Astrocyte (in vitro differentiated cells and primary cell): ENCODE measurements around the gene MKLN1. TPM values are rescaled to one million over a fixed set of nuclear protein-coding genes. Genes with fewer than 3 reads are reported as not detected.

Experiments used
- DNase-seq: peaks from one replicate; pipeline ENCODE4 v3.0.0-alpha.2; 2010; ENCODE audit warnings: low read depth
- FAIRE-seq: peaks from 2 replicates; lab custom pipeline; 2011; peaks lifted over from hg19 to GRCh38; lab: Jason Lieb, UNC
- H2AFZ ChIP-seq: 2 replicates; pipeline ENCODE4 v1.6.0; 2012; ENCODE audit warnings: low read depth, low read length, inconsistent platforms
- H3K27ac ChIP-seq: 2 replicates; pipeline ENCODE4 v1.5.1; 2011; ENCODE audit warnings: low read depth, low read length, inconsistent platforms
- H3K27me3 ChIP-seq: 2 replicates; pipeline ENCODE4 v1.6.0; 2011; ENCODE audit warnings: low read length, inconsistent platforms; ENCODE audit not compliant: insufficient read depth
- H3K36me3 ChIP-seq: 2 replicates; pipeline ENCODE4 v1.5.1; 2011; ENCODE audit warnings: low read length, inconsistent platforms; ENCODE audit not compliant: insufficient read depth
- H3K4me1 ChIP-seq: 2 replicates; pipeline ENCODE4 v1.5.1; 2011; ENCODE audit warnings: low read length, inconsistent platforms; ENCODE audit not compliant: insufficient read depth
- H3K4me2 ChIP-seq: 2 replicates; pipeline ENCODE4 v1.6.0; 2012; ENCODE audit warnings: low read length, inconsistent platforms
- H3K4me3 ChIP-seq: 2 replicates; pipeline ENCODE4 v1.5.1; 2011; ENCODE audit warnings: low read depth, mild to moderate bottlenecking, low read length, inconsistent platforms; ENCODE audit not compliant: insufficient read depth
- H3K79me2 ChIP-seq: 2 replicates; pipeline ENCODE4 v1.6.0; 2012; ENCODE audit warnings: mild to moderate bottlenecking, low read length, inconsistent platforms; ENCODE audit not compliant: insufficient read depth
- H3K9ac ChIP-seq: 2 replicates; pipeline ENCODE4 v1.6.0; 2012; ENCODE audit warnings: mild to moderate bottlenecking, low read length, inconsistent platforms
- H3K9me3 ChIP-seq: 2 replicates; pipeline ENCODE4 v1.5.1; 2012; ENCODE audit warnings: low read depth, mild to moderate bottlenecking, low read length, inconsistent platforms; ENCODE audit not compliant: insufficient read depth
- H4K20me1 ChIP-seq: 2 replicates; pipeline ENCODE4 v1.6.0; 2012; ENCODE audit warnings: low read length, inconsistent platforms; ENCODE audit not compliant: insufficient read depth
- H3K27ac Mint-ChIP-seq: one replicate; pipeline ENCODE4 v1.8.0; 2021; ENCODE audit warnings: mild to moderate bottlenecking, mixed read lengths; ENCODE audit not compliant: unreplicated experiment
- H3K27me3 Mint-ChIP-seq: one replicate; pipeline ENCODE4 v1.8.0; 2021; ENCODE audit warnings: low read depth, mixed read lengths; ENCODE audit not compliant: unreplicated experiment
- H3K36me3 Mint-ChIP-seq: one replicate; pipeline ENCODE4 v1.8.0; 2021; ENCODE audit warnings: low read depth, mixed read lengths; ENCODE audit not compliant: unreplicated experiment
- H3K4me1 Mint-ChIP-seq: one replicate; pipeline ENCODE4 v1.8.0; 2021; ENCODE audit warnings: low read depth, mixed read lengths; ENCODE audit not compliant: unreplicated experiment
- H3K4me3 Mint-ChIP-seq: one replicate; pipeline ENCODE4 v1.8.0; 2021; ENCODE audit warnings: mild to moderate bottlenecking, moderate library complexity, mixed read lengths; ENCODE audit not compliant: unreplicated experiment
- H3K9me3 Mint-ChIP-seq: one replicate; pipeline ENCODE4 v1.8.0; 2021; ENCODE audit warnings: mild to moderate bottlenecking, mixed read lengths; ENCODE audit not compliant: unreplicated experiment
- EZH2 ChIP-seq: IDR thresholded peaks from 2 replicates; pipeline ENCODE4 v1.6.1; 2012; ENCODE audit warnings: mild to moderate bottlenecking, low read length, inconsistent platforms; ENCODE audit not compliant: insufficient read depth
- total RNA-seq: library from RNA; stranded (reverse); gene quantifications from 2 replicates; pipeline ENCODE4 v1.2.1, GENCODE V29; 2021
- TF ChIP-seq, protein P1 (sequence below): IDR thresholded peaks from 2 replicates; pipeline ENCODE4 v1.5.1; 2011; ENCODE audit warnings: low read depth, mild to moderate bottlenecking, inconsistent platforms, low read length, moderate library complexity; ENCODE audit not compliant: insufficient read depth

Gene MKLN1
- total RNA-seq, 1 donor from 2014 or later = 48.0 TPM

DNA sequence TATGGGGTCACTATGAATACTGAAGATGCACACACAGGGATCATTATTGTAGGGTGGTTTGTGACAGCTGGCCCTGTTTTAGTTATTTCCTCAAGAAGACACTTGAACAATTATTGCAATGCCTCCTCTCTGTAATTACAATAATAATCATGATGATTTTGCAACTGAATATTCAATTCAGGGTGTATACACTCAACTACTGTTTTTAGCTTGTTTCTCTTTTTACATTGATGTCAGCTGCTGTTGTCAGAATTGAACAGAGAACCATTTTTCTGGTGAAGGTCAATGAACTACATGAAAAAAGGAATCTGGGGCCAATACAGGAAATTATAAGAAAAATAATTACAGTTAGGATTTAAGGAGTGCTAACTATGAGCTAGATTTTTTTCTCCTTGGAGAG, 28.6 kb upstream of the MKLN1 start:
- H3K27me3 Mint-ChIP-seq = no peaks in the 10 kb centered on the region
- Histone ChIP-seq H3K4me1 (no peaks in the 10 kb centered on the region), H3K79me2 (no peaks in the 10 kb centered on the region), H3K27me3 (no peaks in the 10 kb centered on the region), H2AFZ (no peak overlapping the region), H3K36me3 (no peaks in the 10 kb centered on the region), H3K9ac (no peak overlapping the region), H4K20me1 (no peaks in the 10 kb centered on the region), H3K27ac (no peak overlapping the region), H3K4me3 (no peak overlapping the region), H3K4me2 (no peak overlapping the region), H3K9me3 (no peaks in the 10 kb centered on the region)
- no peaks in the 10 kb centered on the region for H3K9me3 Mint-ChIP-seq
- DNase-seq = no peak
- TF ChIP-seq, protein P1, sequence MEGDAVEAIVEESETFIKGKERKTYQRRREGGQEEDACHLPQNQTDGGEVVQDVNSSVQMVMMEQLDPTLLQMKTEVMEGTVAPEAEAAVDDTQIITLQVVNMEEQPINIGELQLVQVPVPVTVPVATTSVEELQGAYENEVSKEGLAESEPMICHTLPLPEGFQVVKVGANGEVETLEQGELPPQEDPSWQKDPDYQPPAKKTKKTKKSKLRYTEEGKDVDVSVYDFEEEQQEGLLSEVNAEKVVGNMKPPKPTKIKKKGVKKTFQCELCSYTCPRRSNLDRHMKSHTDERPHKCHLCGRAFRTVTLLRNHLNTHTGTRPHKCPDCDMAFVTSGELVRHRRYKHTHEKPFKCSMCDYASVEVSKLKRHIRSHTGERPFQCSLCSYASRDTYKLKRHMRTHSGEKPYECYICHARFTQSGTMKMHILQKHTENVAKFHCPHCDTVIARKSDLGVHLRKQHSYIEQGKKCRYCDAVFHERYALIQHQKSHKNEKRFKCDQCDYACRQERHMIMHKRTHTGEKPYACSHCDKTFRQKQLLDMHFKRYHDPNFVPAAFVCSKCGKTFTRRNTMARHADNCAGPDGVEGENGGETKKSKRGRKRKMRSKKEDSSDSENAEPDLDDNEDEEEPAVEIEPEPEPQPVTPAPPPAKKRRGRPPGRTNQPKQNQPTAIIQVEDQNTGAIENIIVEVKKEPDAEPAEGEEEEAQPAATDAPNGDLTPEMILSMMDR = no peak
- TF ChIP-seq EZH2 = no peak
- peaks cover 15% of the 10 kb centered on the region for H3K4me1 Mint-ChIP-seq
- no peak for FAIRE-seq
- no peak overlapping the region for H3K4me3 Mint-ChIP-seq
- no peaks in the 10 kb centered on the region for H3K36me3 Mint-ChIP-seq
- H3K27ac Mint-ChIP-seq = no peak overlapping the region

DNA sequence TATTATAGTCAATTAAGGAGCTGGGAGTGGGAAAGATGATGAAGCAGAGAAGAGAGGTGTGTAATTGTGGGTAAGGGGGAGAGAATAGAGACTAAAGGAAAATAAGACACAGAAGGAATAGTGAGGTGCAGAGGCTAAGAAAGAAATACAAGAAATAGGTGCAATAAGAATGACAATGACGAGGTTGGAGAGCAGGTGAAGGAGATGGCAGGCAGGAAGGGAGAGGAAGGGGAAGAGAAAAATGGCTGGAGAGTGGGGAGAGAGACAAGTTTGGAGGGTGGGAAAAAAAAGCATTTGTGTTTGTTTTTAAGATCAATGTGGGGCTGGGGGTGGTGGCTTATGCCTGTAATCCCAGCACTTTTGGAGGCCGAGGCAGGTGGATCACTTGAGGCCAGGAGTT, 27.6 kb upstream of the MKLN1 start:
- FAIRE-seq = no peak
- no peaks in the 10 kb centered on the region for H3K36me3 Mint-ChIP-seq

More for the DNA sequence above, 27.6 kb upstream of the MKLN1 start:
- Histone ChIP-seq H3K27ac (no peak overlapping the region), H3K4me2 (no peak overlapping the region), H3K79me2 (no peaks in the 10 kb centered on the region), H3K36me3 (no peaks in the 10 kb centered on the region), H4K20me1 (no peaks in the 10 kb centered on the region), H3K4me3 (no peak overlapping the region), H3K27me3 (no peaks in the 10 kb centered on the region), H3K9me3 (no peaks in the 10 kb centered on the region), H3K4me1 (no peaks in the 10 kb centered on the region), H3K9ac (no peak overlapping the region), H2AFZ (no peak overlapping the region)
- Mint-ChIP-seq H3K27ac (no peak overlapping the region), H3K9me3 (no peaks in the 10 kb centered on the region), H3K4me3 (no peak overlapping the region), H3K4me1 (peaks cover 15% of the 10 kb centered on the region), H3K27me3 (no peaks in the 10 kb centered on the region)
- no peak for DNase-seq
- TF ChIP-seq, protein P1 = no peak
- no peak for TF ChIP-seq EZH2
